Inflammatory macrophage treated with lipopolysaccharide for 4 hours (primary cell): ENCODE data around the gene TMBIM1.
"Not testable (repeated sequence)": the region's sequence is repeated elsewhere in the genome, so short reads cannot be mapped to it uniquely, and the experiment has no call there.

Source experiments
- DNase-seq: peaks from one replicate; pipeline ENCODE4 v3.0.0-alpha.2; 2020

The TMBIM1 gene

DNA sequence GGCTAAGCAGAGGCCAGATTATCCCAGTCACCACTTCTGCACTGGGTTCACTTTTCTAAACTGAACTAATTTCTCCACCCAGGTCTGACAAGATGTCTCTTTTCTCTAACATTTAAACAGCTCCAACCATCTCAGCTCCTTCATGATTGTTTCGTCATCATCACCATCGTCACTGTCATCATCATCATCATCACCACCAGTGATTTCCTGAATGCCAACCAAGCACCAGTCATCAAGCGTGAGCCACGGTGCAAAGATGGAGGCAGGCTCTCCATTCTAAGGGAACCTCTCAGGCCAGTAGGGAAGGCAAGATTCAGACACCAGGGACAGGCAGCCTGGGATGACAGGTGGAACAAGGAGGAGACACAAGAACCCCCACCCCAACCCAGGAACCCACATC lies 25.5 kb upstream of the TMBIM1 start:
- peak; percentile 20 for DNase-seq

DNA sequence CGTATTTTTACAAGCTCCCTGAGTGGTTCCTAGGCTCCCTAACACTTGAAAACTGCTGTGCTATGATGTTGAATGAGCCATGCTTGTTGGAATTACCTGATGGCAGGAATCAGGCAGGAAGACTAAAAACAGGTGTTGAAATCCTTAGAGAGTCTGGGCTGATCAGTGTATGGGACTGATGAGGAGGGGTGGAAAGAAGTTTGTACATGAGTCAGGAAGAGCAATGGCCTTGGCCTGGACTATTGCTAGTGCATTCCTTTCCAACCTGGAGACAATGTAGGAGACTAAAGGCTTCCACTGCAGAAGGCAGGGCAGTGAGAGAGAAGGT lies 25.0 kb upstream of the TMBIM1 start:
- no peak for DNase-seq

DNA sequence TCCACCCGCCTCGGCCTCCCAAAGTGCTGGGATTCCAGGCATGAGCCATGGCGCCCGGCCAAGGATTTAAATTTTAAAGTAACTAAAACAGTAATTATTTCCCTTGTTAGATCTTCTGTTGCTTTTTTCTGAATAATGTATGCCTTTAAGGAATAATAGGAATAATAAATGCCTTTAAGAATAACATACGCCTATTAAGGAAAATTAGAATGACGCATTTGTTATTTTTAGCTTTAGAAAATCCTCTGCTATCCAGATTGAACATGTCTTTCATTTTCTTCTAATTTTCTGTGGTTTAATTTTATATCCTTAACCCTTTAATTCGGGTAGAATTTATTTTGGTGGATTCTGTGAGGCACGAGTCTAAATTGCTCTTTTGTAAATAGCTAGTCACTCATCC lies 23.1 kb upstream of the TMBIM1 start:
- DNase-seq = no peak

DNA sequence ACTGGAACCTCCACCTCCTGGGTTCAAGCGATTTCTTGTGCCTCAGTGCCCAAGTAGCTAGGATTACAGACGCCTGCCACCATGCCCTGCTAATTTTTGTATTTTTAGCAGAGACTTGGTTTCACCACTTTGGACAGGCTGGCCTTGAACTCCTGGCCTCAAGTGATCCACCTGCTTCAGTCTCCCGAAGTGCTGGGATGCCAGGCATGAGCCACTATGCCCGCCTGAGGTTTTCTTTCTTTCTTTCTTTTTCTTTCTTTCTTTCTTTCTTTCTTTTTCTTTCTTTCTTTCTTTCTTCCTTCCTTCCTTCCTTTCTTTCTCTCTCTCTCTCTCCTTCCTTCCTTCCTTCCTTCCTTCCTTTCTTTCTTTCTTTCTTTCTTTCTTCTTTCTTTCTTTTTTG lies 22.5 kb upstream of the TMBIM1 start:
- not testable (repeated sequence) for DNase-seq

DNA sequence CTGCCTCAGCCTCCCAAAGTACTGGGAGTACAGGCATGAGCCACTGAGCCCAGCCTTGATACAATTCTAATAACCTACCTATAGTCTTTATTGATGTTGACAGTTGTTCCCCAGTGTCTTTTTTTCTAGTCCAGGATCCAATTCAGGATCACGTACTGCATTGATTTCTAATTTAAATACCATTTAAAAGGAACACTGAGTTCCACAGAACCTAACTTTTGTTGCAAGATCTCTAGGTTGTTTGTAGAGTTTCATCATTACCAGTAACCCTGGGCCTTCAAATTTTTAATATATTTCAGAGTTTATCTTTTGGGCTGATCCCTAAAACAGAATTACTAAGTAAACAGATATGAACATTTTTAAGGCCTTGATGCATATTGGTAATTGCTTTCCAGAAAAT lies 21.1 kb upstream of the TMBIM1 start:
- no peak for DNase-seq

DNA sequence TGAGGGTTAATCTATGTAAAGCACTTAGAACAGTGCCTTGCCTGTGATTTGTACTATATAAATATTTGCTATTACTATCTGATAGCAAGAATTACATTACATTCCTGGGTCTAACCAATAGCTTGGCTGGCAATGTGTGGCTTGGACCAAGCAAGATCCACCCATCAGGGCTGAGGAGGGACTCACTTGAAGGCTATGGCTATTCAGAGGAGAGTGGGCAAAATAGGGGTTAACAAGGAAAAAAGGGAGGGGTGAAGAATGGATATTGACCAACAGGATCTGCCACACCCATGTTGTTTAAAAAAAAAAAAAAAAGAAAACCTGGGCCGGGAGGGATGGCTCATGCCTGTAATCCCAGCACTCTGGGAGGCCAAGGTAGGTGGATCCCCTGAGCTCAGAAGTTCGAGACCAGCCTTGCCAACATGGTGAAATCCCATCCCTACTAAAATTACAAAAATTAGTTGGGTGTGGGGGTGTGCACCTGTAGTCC lies 20.0 kb upstream of the TMBIM1 start:
- no peak for DNase-seq

DNA sequence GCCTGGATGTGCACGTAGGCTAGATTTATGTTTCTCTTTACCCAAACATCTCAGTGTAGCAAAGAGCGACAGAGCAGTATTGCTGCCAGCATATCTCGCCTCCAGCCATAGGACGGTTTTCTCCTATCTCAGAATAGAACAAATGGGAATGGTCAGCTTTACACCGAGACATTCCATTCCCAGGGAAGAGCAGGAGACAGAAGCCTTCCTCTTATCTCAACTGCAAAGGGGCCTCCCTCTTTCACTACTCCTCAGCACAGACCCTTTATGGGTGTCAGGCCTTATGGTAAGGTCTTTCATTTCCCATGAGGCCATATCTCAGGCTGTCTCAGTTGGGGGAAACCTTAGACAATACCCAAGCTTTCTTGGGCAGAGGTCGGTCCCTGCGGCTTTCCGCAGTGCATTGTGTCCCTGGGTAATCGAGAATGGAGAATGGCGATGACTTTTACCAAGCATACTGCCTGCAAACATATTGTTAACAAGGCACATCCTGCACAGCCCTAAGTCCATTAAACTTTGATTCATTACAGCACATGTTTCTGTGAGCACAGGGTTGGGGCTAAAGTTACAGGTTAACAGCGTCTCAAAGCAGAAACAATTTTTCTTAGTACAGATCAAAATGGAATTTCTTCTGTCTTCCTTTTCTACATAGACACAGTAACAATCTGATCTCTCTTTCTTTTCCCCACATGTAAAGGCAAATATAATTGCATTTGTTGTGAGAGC lies 19.4 kb upstream of the TMBIM1 start:
- not testable (repeated sequence) for DNase-seq

DNA sequence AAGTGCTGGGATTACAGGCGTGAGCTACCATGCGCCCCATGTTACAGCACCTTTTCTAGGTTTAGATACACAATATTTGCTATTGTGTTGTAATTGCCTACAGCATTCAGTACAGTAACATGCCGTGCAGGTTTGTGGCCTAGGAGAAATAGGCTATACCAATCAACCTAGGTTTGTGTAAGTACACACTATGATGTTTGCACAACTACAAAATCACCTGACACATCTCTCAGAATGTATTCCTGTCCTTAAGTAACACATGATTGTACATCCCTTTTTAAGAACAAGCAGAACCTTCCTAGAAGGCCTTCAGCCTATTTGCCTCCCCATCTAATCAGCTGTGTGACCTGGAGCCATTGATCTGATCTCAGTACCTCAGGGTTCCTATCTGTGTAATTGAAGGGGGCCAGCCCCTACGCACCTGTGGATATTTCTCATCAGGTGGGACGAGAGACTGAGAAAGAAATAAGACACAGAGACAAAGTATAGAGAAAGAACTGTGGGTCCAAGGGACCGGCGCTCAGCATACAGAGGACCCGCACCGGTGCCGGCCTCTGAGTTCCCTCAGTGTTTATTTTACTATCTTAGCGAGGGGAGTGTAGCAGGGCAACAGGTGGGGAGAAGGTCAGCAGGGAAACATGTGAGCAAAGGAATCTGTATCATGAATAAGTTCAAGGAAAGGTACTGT lies 18.7 kb upstream of the TMBIM1 start:
- no peak for DNase-seq

DNA sequence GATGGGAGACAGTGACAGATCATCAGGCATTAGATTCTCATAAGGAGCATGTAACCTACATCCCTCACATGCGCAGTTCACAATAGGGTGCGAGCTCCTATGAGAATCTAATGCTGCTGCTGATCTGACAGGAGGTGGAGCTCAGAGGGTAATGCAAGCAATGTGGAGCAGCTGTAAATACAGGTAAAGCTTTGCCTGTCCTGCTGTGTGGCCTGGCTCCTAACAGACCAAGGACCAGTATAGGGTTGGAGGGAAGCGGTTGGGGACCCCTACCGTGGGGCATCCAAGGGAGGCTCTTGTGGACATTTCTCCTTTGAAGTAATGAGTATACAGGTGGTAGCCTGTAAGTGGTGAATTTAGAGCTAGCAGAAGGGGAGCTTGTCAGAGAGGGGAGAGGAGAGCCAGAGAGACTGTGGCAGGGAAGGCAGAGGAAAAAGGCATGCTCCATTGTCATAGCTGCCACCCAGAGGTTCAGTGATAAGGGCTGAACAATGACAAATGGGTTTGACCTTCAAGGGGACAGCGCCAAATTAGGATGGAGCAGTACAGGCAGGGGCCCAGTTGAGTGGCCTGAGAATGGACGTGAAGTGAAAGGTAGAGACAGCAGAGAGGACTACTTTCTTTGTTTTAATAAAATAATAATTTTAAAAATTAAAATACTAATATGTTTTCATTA lies 15.2 kb upstream of the TMBIM1 start:
- DNase-seq = no peak

DNA sequence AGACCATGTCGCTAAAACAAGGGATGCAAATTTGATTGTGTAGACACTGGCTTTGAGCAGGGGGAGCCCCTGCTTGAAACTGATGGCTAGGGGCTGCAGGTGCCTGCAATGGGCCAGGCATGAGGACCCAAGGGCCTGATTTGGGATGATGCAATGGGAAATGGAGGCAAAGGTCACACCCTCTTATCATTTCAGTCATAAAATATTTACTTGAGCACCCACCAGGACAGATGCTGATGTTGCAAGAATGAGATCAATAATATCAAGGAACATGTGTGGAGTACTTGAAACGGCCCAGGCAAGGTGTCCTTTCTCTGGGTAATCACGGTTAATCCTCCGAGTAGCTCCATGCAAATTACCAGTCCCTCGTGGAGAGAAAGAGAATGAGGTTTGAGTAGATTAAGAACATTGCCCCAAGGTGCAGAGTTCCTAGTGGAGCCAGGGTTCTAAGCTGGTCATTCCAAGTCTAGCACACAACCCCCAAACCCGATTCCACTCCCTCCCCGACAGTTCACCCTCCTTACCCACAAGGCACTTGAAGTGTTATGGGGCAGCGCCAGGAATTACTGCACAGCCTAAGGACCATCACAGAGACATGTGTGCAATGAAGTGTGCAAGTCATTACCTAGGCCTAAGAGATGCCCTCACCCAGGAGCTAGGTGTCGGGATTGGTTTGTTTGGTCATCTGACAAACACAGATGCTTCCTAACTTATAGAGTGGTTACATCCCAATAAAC lies 14.0 kb upstream of the TMBIM1 start:
- no peak for DNase-seq

DNA sequence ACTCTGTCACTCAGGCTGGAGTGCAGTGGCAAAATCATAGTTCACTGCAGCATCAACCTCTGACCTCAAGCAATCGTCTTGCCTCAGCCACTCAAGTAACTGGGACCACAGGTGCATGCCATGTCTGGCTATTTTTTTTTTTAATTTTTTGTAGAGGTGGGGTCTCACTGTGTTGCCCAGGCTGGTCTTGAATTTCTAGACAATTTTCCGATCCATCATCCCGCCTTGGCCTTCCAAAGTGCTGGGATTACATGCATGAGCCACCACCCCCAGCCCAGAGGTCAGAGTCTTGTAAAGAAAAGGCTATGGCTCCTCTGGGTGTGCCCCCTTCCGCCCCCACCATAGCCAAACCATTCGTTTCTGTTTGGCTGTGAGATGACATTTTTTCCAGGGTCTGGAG lies 13.1 kb upstream of the TMBIM1 start:
- no peak for DNase-seq

DNA sequence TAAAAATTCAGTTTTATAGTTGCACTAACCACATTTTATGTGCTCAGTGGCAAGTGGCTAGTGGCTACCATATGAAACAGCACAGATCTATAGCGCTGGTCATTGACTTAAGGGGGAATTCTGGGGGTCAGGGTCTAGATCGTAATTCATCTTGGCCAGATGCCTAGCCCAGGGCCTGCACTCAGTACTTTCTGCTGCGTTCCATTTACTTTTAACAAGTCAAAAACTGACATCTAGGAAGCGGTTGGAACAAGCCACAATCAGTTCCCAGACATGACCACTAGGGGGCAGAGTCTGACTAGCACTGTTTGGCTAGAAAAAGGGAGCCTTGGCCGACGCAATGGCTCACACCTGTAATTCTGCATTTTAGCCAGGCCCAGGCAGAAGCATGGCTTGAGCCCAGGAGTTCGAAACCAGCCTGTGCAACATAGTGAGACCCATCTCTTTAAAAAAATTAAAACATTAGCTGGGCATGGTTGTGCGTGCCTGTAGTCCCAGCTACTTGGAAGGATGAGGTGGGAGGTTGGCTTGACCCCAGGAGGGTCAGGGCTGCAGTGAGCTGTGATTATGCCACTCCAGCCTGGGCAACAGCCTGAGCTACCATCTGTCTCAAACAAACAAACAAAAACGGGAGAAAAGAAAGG lies 9.0 kb upstream of the TMBIM1 start:
- DNase-seq = peak; percentile 79

DNA sequence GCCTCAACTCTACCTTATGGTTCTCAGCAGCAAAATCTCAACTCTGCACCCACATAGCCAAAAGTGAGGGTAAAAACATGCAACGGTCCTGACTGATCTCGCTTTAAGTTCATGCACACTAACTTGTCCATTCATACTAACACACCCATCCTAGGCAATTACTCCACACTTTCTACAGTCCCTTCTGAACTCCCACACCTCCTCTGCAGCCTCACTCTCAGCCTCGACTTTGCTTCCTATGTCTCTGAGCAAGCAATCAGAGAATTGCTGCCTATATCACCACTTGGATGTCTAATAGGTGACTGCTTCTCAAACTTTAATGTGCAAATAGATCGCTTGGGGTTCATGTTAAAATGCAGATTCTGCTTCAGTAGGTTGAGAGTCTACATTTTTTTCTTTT lies 7.8 kb upstream of the TMBIM1 start:
- peak; percentile 31 for DNase-seq

DNA sequence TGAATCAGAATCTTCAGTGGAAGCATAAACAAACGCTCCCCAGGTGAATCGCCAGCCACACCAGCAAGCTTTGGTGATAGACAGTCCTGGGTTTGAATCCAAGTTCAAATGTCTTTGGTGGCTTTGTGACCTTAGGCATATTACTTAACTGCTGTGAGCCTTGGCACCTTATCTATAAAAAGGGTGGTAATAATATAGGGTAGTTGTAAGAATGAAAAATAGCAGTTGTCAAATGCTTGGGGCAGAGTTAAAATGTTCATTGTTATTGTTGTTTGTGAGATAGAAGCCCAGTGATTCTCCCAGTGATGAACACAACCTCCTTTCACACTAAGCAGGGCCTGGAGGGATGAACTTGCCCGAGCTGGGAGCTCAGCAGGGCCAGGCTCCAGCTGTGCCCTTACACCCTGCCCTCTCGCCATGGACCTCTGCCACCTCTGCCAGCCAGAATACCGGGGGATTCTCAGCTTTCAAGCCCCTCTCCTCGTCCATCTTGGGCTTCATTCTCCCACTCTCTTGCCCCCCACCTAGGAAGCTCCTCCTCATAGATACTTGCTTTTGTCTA lies 6.1 kb upstream of the TMBIM1 start:
- DNase-seq = no peak

DNA sequence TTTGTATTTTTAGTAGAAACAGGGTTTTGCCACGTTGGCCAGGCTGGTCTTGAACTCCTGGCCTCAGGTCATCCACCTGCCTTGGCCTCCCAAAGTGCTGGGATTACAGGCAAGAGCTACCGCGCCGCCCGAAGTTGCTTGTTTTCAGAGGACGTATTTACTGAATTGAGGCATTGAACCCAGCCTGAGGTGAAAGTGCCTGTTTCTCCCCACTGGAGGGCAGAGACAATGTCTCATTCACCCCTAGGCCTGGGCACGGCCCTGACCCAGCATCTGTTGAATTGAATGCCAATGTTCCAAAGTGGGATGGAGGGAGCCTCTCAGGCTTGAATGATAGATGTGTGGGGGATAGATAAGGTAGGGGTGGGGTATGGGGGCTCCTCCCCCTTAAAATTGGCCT lies 4.5 kb upstream of the TMBIM1 start:
- DNase-seq = no peak

DNA sequence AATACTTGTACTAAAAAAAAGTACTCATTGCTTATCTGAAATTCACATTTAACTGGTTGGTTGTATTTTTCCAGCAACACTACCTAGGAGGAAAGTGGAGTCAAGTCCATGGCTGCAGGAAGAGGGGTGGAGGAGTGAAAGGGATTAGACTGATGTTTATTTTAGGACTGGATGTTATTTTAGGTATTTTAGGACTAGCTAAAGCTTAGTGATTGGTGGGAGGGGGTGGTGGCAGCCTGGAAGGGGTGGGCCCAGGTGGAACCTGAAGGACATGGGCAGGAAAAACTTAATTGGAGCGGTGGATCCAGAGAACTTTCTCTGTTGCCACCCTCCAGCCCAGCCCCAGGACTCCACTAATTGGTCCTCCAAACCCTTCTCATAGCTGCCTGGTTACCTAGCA lies 3.9 kb upstream of the TMBIM1 start:
- DNase-seq = no peak

DNA sequence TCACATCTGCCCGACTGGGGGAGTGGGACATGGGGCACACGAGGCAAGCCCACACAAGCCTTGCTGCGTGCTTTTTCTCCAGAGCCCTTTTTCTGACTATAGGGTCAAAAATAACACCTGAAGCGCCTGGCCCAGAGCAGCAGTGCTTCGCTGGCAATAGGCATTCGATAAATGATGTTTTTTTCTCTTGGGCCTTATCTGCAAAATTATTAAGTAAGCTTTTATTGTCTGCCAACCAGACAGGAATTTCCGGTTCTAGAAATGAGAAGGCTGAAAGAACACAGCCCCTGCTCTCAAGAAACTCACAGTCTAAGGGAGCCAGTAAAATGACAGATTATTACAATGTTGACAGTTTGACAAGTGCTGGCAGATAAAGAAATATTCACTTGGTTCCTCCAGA lies 2.7 kb upstream of the TMBIM1 start:
- DNase-seq = no peak

DNA sequence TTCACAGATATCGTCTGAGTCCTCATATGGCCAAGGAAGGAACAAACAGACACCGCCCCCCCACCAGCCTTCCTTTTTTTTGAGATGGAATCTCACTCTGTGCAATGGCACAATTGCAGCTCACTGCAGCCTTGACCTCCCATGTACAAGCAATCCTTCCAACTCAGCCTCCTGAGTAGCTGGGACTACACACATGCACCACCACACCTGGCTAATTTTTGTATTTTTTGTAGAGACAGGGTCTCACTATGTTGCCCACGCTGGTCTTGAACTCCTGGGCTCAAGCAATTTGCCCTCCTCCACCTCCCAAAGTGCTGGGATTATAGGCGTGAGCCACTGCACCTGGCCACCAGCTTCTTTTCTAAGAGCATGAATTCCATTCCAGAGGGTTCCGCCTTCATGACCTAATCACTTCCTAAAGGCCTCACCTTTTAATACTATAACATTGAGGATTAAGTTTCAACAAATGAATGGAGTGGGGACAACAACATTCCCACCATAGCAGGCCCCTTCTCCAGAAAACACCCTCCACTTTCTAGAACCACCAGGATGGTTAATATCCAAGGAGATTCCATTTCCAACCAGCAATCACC lies 2.2 kb upstream of the TMBIM1 start:
- DNase-seq = peak; percentile 36

DNA sequence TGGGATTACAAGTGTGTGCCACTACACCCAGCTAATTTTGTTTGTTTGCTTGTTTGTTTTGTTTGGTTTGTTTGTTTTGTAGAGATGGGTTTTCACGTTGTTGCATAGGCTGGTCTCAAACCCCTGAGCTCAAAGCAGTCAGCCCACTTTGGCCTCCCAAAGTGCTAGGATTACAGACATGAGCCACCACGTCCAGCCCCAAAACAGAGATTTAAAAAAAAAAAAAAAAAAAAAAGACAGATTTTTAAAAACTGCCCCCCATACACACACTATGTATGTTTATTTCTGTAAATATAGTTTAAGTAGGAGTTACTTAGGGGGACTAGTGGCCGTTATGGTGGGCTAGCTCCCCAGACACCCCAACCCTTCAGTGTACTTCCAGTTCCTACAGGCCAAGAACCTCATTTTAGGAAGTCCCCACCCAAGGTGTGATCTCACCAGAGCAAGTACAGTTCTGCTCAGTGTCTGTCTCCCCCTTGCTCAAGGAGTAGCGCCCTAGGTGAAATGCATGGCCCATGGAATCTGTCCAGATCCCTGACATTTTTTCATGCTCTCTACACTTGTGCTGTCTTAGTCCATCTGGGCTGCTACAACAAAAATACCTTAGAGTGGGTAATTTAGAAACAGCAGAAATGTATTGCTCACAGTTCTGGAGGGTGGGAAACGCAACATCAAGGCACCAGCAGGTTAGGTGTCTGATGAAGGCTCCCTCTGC lies 1.6 kb upstream of the TMBIM1 start:
- peak; percentile 72 for DNase-seq

DNA sequence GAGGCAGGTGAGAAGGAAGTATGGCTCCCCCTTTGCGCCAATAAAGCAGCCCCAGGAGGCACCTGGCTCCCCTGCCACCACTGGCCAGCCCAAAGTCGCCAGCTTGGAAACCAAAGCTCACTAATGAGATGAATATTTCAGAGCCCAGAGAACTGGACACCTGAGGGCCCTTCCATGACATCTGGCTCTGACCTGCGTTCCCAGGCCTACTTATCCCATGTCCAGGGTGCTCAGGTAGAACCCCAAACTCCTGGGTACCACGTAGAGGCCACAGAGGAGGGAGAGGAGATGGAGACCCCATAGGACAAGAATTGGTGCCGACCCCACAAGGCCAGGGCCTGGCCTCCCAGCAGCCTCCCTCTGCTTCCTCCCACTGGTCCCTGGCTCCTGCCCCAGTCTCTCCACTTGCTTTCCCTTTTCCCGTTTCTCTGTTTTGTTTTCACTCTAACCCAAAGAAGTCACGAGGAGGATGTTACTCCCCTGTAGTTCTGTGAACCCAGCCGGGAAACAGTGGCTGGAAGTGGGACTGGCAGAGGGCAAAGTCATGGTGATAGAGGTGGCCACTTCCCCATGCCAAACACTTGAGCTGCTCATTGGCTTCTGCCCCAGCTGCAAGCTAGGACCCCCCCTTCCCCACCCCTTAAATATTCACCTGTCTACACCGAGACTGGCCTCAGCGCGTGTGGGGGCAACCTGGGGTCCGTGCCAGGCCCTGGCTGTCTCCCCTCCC lies 820 bp downstream of the TMBIM1 start:
- peak; percentile 87 for DNase-seq
